K562 (cell line): ENCODE data around the gene SCGB3A2. TPM values are rescaled to one million over a fixed set of nuclear protein-coding genes. Genes with fewer than 3 reads are reported as not detected.
"Not testable (repeated sequence)": the region's sequence is repeated elsewhere in the genome, so short reads cannot be mapped to it uniquely, and the experiment has no call there.

Source experiments
- ATAC-seq: fragments of 200-7000 bp; cut with Tn5 transposase; 3 replicates; pipeline ENCODE4 v1.9.1; 2020; ENCODE audit warnings: moderate library complexity
- BruUV-seq: library from RNA; stranded (reverse); fragments of 400-500 nt; replicated peaks from 2 replicates; lab custom pipeline; 2021; lab: Mats Ljungman, UMichigan
- CTCF ChIA-PET: fragments of 300-600 bp; formaldehyde crosslinking; extraction: SDS; loops from one replicate; lab custom pipeline; 2021; ENCODE audit warnings: low intra/inter-chr PET ratio; lab: Yijun Ruan, JAX
- POLR2A ChIA-PET: fragments of 300-600, 350-650 bp; sonication (Branson Sonifier 250); formaldehyde crosslinking; extraction: SDS; loops from one replicate; lab custom pipeline; 2021; ENCODE audit warnings: antibody characterized with exemption, inconsistent platforms; lab: Yijun Ruan, JAX
- DNase-seq, 4 experiments: peaks; one replicate each; pipeline versions ENCODE4 v3.0.0 to v3.0.0-alpha.2; 2011 to 2018; ENCODE audit warnings: low spot score in 3 of 4, mixed read lengths in 3 of 4; ENCODE audit errors: extremely low read depth in 1 of 4
- FAIRE-seq: peaks from 2 replicates; lab custom pipeline; 2011; peaks lifted over from hg19 to GRCh38; lab: Jason Lieb, UNC
- H2AFZ ChIP-seq: 2 replicates; pipeline ENCODE4 v1.6.0; 2011; ENCODE audit warnings: low read depth, low read length, control low read depth, inconsistent platforms
- H3K27ac ChIP-seq: fragments of 200-600 bp; 3 replicates; pipeline ENCODE4 v1.8.0; 2011; ENCODE audit warnings: low read depth, mild to moderate bottlenecking, control low read depth, inconsistent platforms, low read length, moderate library complexity, mixed read lengths; ENCODE audit errors: extremely low read depth
- H3K27me3 ChIP-seq, 2 experiments: fragments of 300-600 bp in 1 of 2; 2 replicates in 1 of 2; 3 replicates in 1 of 2; pipeline versions ENCODE4 v1.6.0 to v1.8.0; 2011; ENCODE audit warnings: inconsistent platforms in 2 of 2, low read length in 2 of 2, mild to moderate bottlenecking in 1 of 2, mixed read lengths in 1 of 2, moderate library complexity in 1 of 2; ENCODE audit not compliant: control insufficient read depth in 2 of 2, insufficient read depth in 2 of 2
- H3K36me3 ChIP-seq: fragments of 300-600 bp; 3 replicates; pipeline ENCODE4 v1.8.0; 2011; ENCODE audit warnings: mild to moderate bottlenecking, low read length, inconsistent platforms; ENCODE audit not compliant: control insufficient read depth, insufficient read depth
- H3K4me1 ChIP-seq, 2 experiments: fragments of 200-600 bp in 1 of 2; replicated peaks in 1 of 2; 2 replicates in 1 of 2; 3 replicates in 1 of 2; pipeline versions ENCODE4 v1.5.1 to v1.8.0; 2011; ENCODE audit warnings: inconsistent platforms in 2 of 2, low read length in 2 of 2, mild to moderate bottlenecking in 1 of 2, mixed read lengths in 1 of 2, moderate library complexity in 1 of 2; ENCODE audit not compliant: control insufficient read depth in 2 of 2, insufficient read depth in 2 of 2
- H3K4me2 ChIP-seq: 2 replicates; pipeline ENCODE4 v1.6.1; 2011; ENCODE audit warnings: low read length, control low read depth, inconsistent platforms, mixed read lengths; ENCODE audit not compliant: insufficient read depth
- H3K4me3 ChIP-seq: fragments of 200-600 bp; sonication (generic), shearing (Covaris generic); 2 replicates; pipeline ENCODE4 v1.5.1; 2016; ENCODE audit warnings: control low read depth, inconsistent platforms
- H3K79me2 ChIP-seq: fragments of 200-600 bp; 3 replicates; pipeline ENCODE4 v1.8.0; 2011; ENCODE audit warnings: low read length, inconsistent platforms; ENCODE audit not compliant: control insufficient read depth, insufficient read depth
- H3K9ac ChIP-seq, 2 experiments: 2 replicates each; pipeline versions ENCODE4 v1.6.0 to v1.6.1; 2011; ENCODE audit warnings: low read depth in 2 of 2, low read length in 2 of 2, control low read depth in 1 of 2, inconsistent platforms in 1 of 2, mild to moderate bottlenecking in 1 of 2, mixed read lengths in 1 of 2; ENCODE audit not compliant: insufficient read depth in 1 of 2
- H3K9me1 ChIP-seq: one replicate; pipeline ENCODE4 v1.6.0; 2011; ENCODE audit warnings: inconsistent platforms, mild to moderate bottlenecking, low read length, moderate library complexity; ENCODE audit not compliant: control insufficient read depth, insufficient read depth
- H3K9me3 ChIP-seq: replicated peaks from 2 replicates; pipeline ENCODE4 v1.5.1; 2011; ENCODE audit warnings: low read depth, low read length, inconsistent platforms; ENCODE audit not compliant: control insufficient read depth, insufficient read depth
- H4K20me1 ChIP-seq: replicated peaks from 2 replicates; pipeline ENCODE4 v1.6.1; 2011; ENCODE audit warnings: low read length, inconsistent platforms, mixed read lengths; ENCODE audit not compliant: control insufficient read depth, insufficient read depth
- HNRNPUL1 ChIP-seq: fragments of 200-400 bp; formaldehyde crosslinking; IDR thresholded peaks from 2 replicates; pipeline ENCODE4 v1.6.1; 2017; ENCODE audit warnings: low read length
- KLF10 ChIP-seq: fragments of 250-450 bp; sonication (Bioruptor Pico); IDR thresholded peaks from 2 replicates; pipeline ENCODE4 v1.6.1; 2021; ENCODE audit warnings: matching md5 sums
- SMC3 ChIP-seq: conservative IDR thresholded peaks from 2 replicates; pipeline ENCODE4 v1.6.1; 2011; ENCODE audit warnings: low read depth, low read length, improper control_type of control experiment; ENCODE audit not compliant: insufficient read depth
- WGBS: fragments of 100-300 bp; shearing (Covaris generic); methylation state at CpG from one replicate; pipeline ENCODE4 v1.1.6; 2016; ENCODE audit warnings: low coverage, mixed read lengths; ENCODE audit not compliant: insufficient coverage; ENCODE audit errors: missing lambda C conversion rate; 5-methylcytosine and 5-hydroxymethylcytosine counted together
- in situ Hi-C: fragments of 300-500 bp; cut with MboI; formaldehyde crosslinking; loops from 4 replicates; pipeline ENCODE4 v1.15.0; 2018; ENCODE audit warnings: inconsistent platforms, mixed read lengths
- intact Hi-C: fragments of 100-400 bp; cut with micrococcal nuclease; formaldehyde crosslinking; loops from 2 replicates; pipeline ENCODE4 v1.14.2; 2022
- polyA plus RNA-seq, 8 experiments: library from polyadenylated mRNA; depleted of rRNA in 4 of 8; stranded (reverse) in 5 of 8; unstranded in 3 of 8; fragments of >200 nt; fragmentation: Nextera tagmentation in 2 of 8; fragmentation: Illumina TruSeq in 1 of 8; extraction: Ambion mirVana in 2 of 8; extraction: Trizol in 1 of 8; gene quantifications; 2 replicates each; pipeline versions ENCODE4 v1.2.1 to v1.2.3, GENCODE V29; 2011 to 2014; ENCODE audit warnings: inconsistent platforms in 1 of 8, missing spikeins in 1 of 8
- total RNA-seq, 7 experiments: library from RNA; depleted of rRNA in 6 of 7; stranded (reverse); fragments of >200 nt in 6 of 7; fragmentation: Illumina TruSeq in 2 of 7; extraction: Trizol in 2 of 7; gene quantifications; 2 replicates each; pipeline versions ENCODE4 v1.2.1 to v1.2.3, GENCODE V29; 2011 to 2021; ENCODE audit warnings: low replicate concordance in 1 of 7

The SCGB3A2 gene
- total and polyA plus RNA-seq, 9 of the 15 experiments (the other 6 are each of a cell fraction or from before 2014, with no cell fraction given): 0.35 TPM; not detected in 8

- no peak for TF ChIP-seq HNRNPUL1
Observed at GRCh38 chr5:147863454-147864158, 14.9 kb upstream of the SCGB3A2 start (continued).

GRCh38 chr5:147869112-147869511, 9.4 kb upstream of the SCGB3A2 start:
- no peaks in the 10 kb centered on the region for H3K79me2 ChIP-seq
- TF ChIP-seq KLF10 (CRISPR knock-in tag) (no peak), SMC3 (no peak)
- H3K4me3 ChIP-seq: no peak overlapping the region
- no TSS peak for BruUV-seq
- no peaks in the 10 kb centered on the region for H3K36me3 ChIP-seq
- H3K4me2 ChIP-seq: no peak overlapping the region
- H3K27me3 ChIP-seq: no peaks in the 10 kb centered on the region
- no peak overlapping the region for H3K27ac ChIP-seq
- no peak overlapping the region for H3K9ac ChIP-seq
- no peak for FAIRE-seq
- ATAC-seq: no peak
- H3K9me1 ChIP-seq: no peaks in the 10 kb centered on the region
- intact Hi-C loops: no loop called here
- in situ Hi-C loops: no loop called here
- ChIA-PET POLR2A (no interaction called here), CTCF (no interaction called here)
- H3K9me3 ChIP-seq: no peaks in the 10 kb centered on the region
- no peaks in the 10 kb centered on the region for H3K4me1 ChIP-seq
- no peaks in the 10 kb centered on the region for H4K20me1 ChIP-seq
- H2AFZ ChIP-seq: no peak overlapping the region
- WGBS: 0% methylated on average over 4 of the region's 4 CpGs
- DNase-seq: no peak

- H3K27ac ChIP-seq, H3K4me3 ChIP-seq, FAIRE-seq, H3K9ac ChIP-seq, H2AFZ ChIP-seq, POLR2A ChIA-PET, H3K9me1 ChIP-seq, ATAC-seq, H3K4me2 ChIP-seq, intact Hi-C loops, H3K27me3 ChIP-seq, CTCF ChIA-PET, BruUV-seq, DNase-seq, H3K36me3 ChIP-seq, H3K9me3 ChIP-seq, H3K4me1 ChIP-seq, in situ Hi-C loops, H3K79me2 ChIP-seq, H4K20me1 ChIP-seq: not testable (repeated sequence)
- 0% methylated on average over 3 of the region's 6 CpGs for WGBS
Observed at GRCh38 chr5:147869892-147870291, 8.6 kb upstream of the SCGB3A2 start.

- H3K27me3 ChIP-seq, H4K20me1 ChIP-seq, POLR2A ChIA-PET, BruUV-seq, ATAC-seq, H3K27ac ChIP-seq, H3K9me1 ChIP-seq, H3K4me1 ChIP-seq, FAIRE-seq, H3K36me3 ChIP-seq, H3K4me2 ChIP-seq, DNase-seq, CTCF ChIA-PET, H3K79me2 ChIP-seq, intact Hi-C loops, H3K9ac ChIP-seq, H3K4me3 ChIP-seq, H2AFZ ChIP-seq, H3K9me3 ChIP-seq, in situ Hi-C loops: not testable (repeated sequence)
- WGBS: 0% methylated on average over 15 of the region's 18 CpGs
Observed at GRCh38 chr5:147871980-147872549, 6.4 kb upstream of the SCGB3A2 start.
